BJ (cell line): ENCODE results near the gene PRRG3. TPM values are rescaled to one million over a fixed set of nuclear protein-coding genes. Genes with fewer than 3 reads are reported as not detected.

ENCODE experiments used
- CTCF ChIA-PET: fragments of 350-600 bp; formaldehyde crosslinking; extraction: SDS; loops from one replicate; lab custom pipeline; 2021; ENCODE audit warnings: antibody characterized with exemption, inconsistent platforms; lab: Yijun Ruan, JAX
- POLR2A ChIA-PET: fragments of 300-600 bp; sonication (Branson Sonifier 250); formaldehyde crosslinking; extraction: SDS; loops from one replicate; lab custom pipeline; 2021; ENCODE audit warnings: antibody characterized with exemption; lab: Charles Lee
- DNase-seq: peaks from one replicate; pipeline ENCODE4 v3.0.0-alpha.2; 2011; ENCODE audit warnings: low read depth
- H3K27me3 ChIP-seq: 2 replicates; pipeline ENCODE4 v1.6.0; 2011; ENCODE audit warnings: low read length; ENCODE audit not compliant: control insufficient read depth, insufficient read depth
- H3K36me3 ChIP-seq: 2 replicates; pipeline ENCODE4 v1.5.1; 2011; ENCODE audit warnings: low read length; ENCODE audit not compliant: control insufficient read depth, insufficient read depth
- H3K4me3 ChIP-seq: 2 replicates; pipeline ENCODE4 v1.5.1; 2011; ENCODE audit warnings: low read depth, mild to moderate bottlenecking, control low read depth, low read length
- CTCF ChIP-seq: IDR thresholded peaks from 2 replicates; pipeline ENCODE4 v1.5.1; 2011; ENCODE audit warnings: low read depth, mild to moderate bottlenecking, control low read depth, inconsistent platforms, low read length, moderate library complexity; ENCODE audit not compliant: insufficient read depth
- polyA plus RNA-seq: library from polyadenylated mRNA; depleted of rRNA; stranded (reverse); fragments of >200 nt; gene quantifications from 2 replicates; pipeline ENCODE4 v1.2.3, GENCODE V29; 2011

Gene PRRG3
- polyA plus RNA-seq, 1 experiment: not detected

- POLR2A ChIA-PET: no interaction called here
These were observed 55.3 kb downstream of the PRRG3 start for GRCh38 chrX:151750511-151750910.

GRCh38 chrX:151752847-151753246, 57.6 kb downstream of the PRRG3 start:
- POLR2A ChIA-PET: interaction anchor here (0.8 kb wide), 1 partner anchor 220 kb away, joined by 3 read pairs; no protein-coding TSS in a partner anchor
- no peak overlapping the region for H3K4me3 ChIP-seq
- CTCF ChIA-PET: interaction anchor here (0.8 to 10.4 kb wide), 20 partner anchors 12 to 1068 kb away, joined by 3 to 140 read pairs (median 5); partner anchors contain the start of gene GABRQ
- H3K27me3 ChIP-seq: no peaks in the 10 kb centered on the region; the same call in 1 of the 2 replicates
- TF ChIP-seq CTCF: no peak
- no peaks in the 10 kb centered on the region for H3K36me3 ChIP-seq
- no peak for DNase-seq

More at GRCh38 chrX:151750511-151750910, 55.3 kb downstream of the PRRG3 start:
- H3K4me3 ChIP-seq: no peak overlapping the region
- DNase-seq: no peak
- CTCF ChIA-PET: interaction anchor here (0.6 to 10.4 kb wide), 16 partner anchors 13 to 1071 kb away, joined by 3 to 140 read pairs (median 4); no protein-coding TSS in a partner anchor
- H3K27me3 ChIP-seq: no peaks in the 10 kb centered on the region; the same call in 1 of the 2 replicates
- H3K36me3 ChIP-seq: no peaks in the 10 kb centered on the region
- TF ChIP-seq CTCF: no peak

GRCh38 chrX:151753313-151754046, 58.2 kb downstream of the PRRG3 start:
- H3K36me3 ChIP-seq: no peaks in the 10 kb centered on the region
- CTCF ChIA-PET: interaction anchor here (0.6 to 10.4 kb wide), 24 partner anchors 11 to 1067 kb away, joined by 3 to 140 read pairs (median 4); partner anchors contain the start of gene GABRQ
- no peak overlapping the region for H3K4me3 ChIP-seq
- DNase-seq: no peak
- POLR2A ChIA-PET: interaction anchor here (0.8 kb wide), 1 partner anchor 219 kb away, joined by 3 read pairs; no protein-coding TSS in a partner anchor
- peak; percentile 88 for TF ChIP-seq CTCF
- no peaks in the 10 kb centered on the region; the same call in 1 of the 2 replicates for H3K27me3 ChIP-seq

- DNase-seq: peak; percentile 51
- no peak for TF ChIP-seq CTCF
- ChIA-PET CTCF (interaction anchor here (0.6 to 10.4 kb wide), 20 partner anchors 13 to 1067 kb away, joined by 3 to 140 read pairs (median 5); no protein-coding TSS in a partner anchor), POLR2A (no interaction called here)
- Histone ChIP-seq H3K4me3 (no peak overlapping the region), H3K27me3 (no peaks in the 10 kb centered on the region; the same call in 1 of the 2 replicates), H3K36me3 (no peaks in the 10 kb centered on the region)
These were observed 58.8 kb downstream of the PRRG3 start for GRCh38 chrX:151754047-151754429.

- ChIA-PET CTCF (interaction anchor here (10.4 kb wide), 1 partner anchor 875 kb away, joined by 140 read pairs; no protein-coding TSS in a partner anchor), POLR2A (no interaction called here)
- Histone ChIP-seq H3K4me3 (no peak overlapping the region), H3K36me3 (no peaks in the 10 kb centered on the region), H3K27me3 (no peaks in the 10 kb centered on the region; the same call in 1 of the 2 replicates)
- TF ChIP-seq CTCF: no peak
- DNase-seq: no peak
These were observed 59.5 kb downstream of the PRRG3 start for GRCh38 chrX:151754641-151755215.
